H9 (cell line): ENCODE data around the gene CTRL. TPM values are rescaled to one million over a fixed set of nuclear protein-coding genes. Genes with fewer than 3 reads are reported as not detected.

Experiments
- DNase-seq: peaks from one replicate; pipeline ENCODE4 v3.0.0-alpha.2; 2017
- H2AFZ ChIP-seq: one replicate; pipeline ENCODE4 v1.6.1; 2013; ENCODE audit warnings: mild to moderate bottlenecking, low read length, control low read depth, moderate library complexity
- H2AK5ac ChIP-seq: 2 replicates; pipeline ENCODE4 v1.6.1; 2013; ENCODE audit warnings: low read length, control low read depth, mixed read lengths; ENCODE audit not compliant: insufficient read length
- H2BK120ac ChIP-seq: one replicate; pipeline ENCODE4 v1.6.1; 2013; ENCODE audit warnings: low read depth, mild to moderate bottlenecking, low read length, control low read depth, inconsistent platforms; ENCODE audit not compliant: poor library complexity, severe bottlenecking
- H2BK12ac ChIP-seq: 2 replicates; pipeline ENCODE4 v1.6.1; 2013; ENCODE audit warnings: low read length, control low read depth, mixed read lengths, low read depth; ENCODE audit not compliant: insufficient read length
- H2BK15ac ChIP-seq: 2 replicates; pipeline ENCODE4 v1.6.1; 2013; ENCODE audit warnings: low read depth, low read length, control low read depth
- H2BK20ac ChIP-seq: one replicate; pipeline ENCODE4 v1.6.1; 2013; ENCODE audit warnings: low read depth, mild to moderate bottlenecking, low read length, control low read depth, inconsistent platforms; ENCODE audit not compliant: poor library complexity, severe bottlenecking
- H2BK5ac ChIP-seq: 2 replicates; pipeline ENCODE4 v1.6.1; 2013; ENCODE audit warnings: low read length, control low read depth, mixed read lengths; ENCODE audit not compliant: insufficient read length
- H3K14ac ChIP-seq: 2 replicates; pipeline ENCODE4 v1.6.1; 2013; ENCODE audit warnings: low read length, control low read depth; ENCODE audit not compliant: insufficient read depth
- H3K18ac ChIP-seq: 2 replicates; pipeline ENCODE4 v1.6.1; 2013; ENCODE audit warnings: low read depth, mild to moderate bottlenecking, mixed read lengths, low read length, control low read depth; ENCODE audit not compliant: insufficient read length
- H3K23ac ChIP-seq: 2 replicates; pipeline ENCODE4 v1.6.1; 2013; ENCODE audit warnings: low read length, control low read depth, mixed read lengths, low read depth; ENCODE audit not compliant: insufficient read length
- H3K23me2 ChIP-seq: 2 replicates; pipeline ENCODE4 v1.6.1; 2013; ENCODE audit warnings: low read depth, mild to moderate bottlenecking, mixed read lengths, low read length, control low read depth; ENCODE audit not compliant: insufficient read length, poor library complexity, severe bottlenecking
- H3K27ac ChIP-seq: 2 replicates; pipeline ENCODE4 v1.5.1; 2013; ENCODE audit warnings: low read length, control low read depth, mixed read lengths, low read depth; ENCODE audit not compliant: insufficient read length
- H3K27me3 ChIP-seq: 2 replicates; pipeline ENCODE4 v1.6.1; 2013; ENCODE audit warnings: low read length, control low read depth, inconsistent platforms; ENCODE audit not compliant: insufficient read depth
- H3K4ac ChIP-seq: 2 replicates; pipeline ENCODE4 v1.6.1; 2013; ENCODE audit warnings: low read depth, mild to moderate bottlenecking, control low read depth, inconsistent platforms, low read length, moderate library complexity
- H3K4me1 ChIP-seq: 2 replicates; pipeline ENCODE4 v1.6.1; 2013; ENCODE audit warnings: low read length, control low read depth, inconsistent platforms; ENCODE audit not compliant: insufficient read depth
- H3K4me2 ChIP-seq: 2 replicates; pipeline ENCODE4 v1.6.1; 2013; ENCODE audit warnings: low read length, control low read depth, mixed read lengths; ENCODE audit not compliant: insufficient read length, insufficient read depth
- H3K56ac ChIP-seq: 2 replicates; pipeline ENCODE4 v1.6.1; 2013; ENCODE audit warnings: low read depth, mild to moderate bottlenecking, mixed read lengths, low read length, control low read depth; ENCODE audit not compliant: insufficient read length
- H3K79me1 ChIP-seq: 2 replicates; pipeline ENCODE4 v1.6.1; 2013; ENCODE audit warnings: low read depth, mild to moderate bottlenecking, moderate library complexity, low read length, control low read depth, inconsistent platforms; ENCODE audit not compliant: insufficient read depth, poor library complexity, severe bottlenecking
- H3K79me2 ChIP-seq: 2 replicates; pipeline ENCODE4 v1.6.1; 2013; ENCODE audit warnings: low read length, control low read depth, inconsistent platforms; ENCODE audit not compliant: insufficient read depth
- H3K9ac ChIP-seq: 2 replicates; pipeline ENCODE4 v1.6.1; 2013; ENCODE audit warnings: low read length, control low read depth, mixed read lengths; ENCODE audit not compliant: insufficient read length; ENCODE audit errors: extremely low read depth
- H3K9me3 ChIP-seq: one replicate; pipeline ENCODE4 v1.6.1; 2013; ENCODE audit warnings: low read depth, low read length, inconsistent platforms; ENCODE audit not compliant: control insufficient read depth
- H3T11ph ChIP-seq: one replicate; pipeline ENCODE4 v1.6.1; 2013; ENCODE audit warnings: mild to moderate bottlenecking, low read length, control low read depth, inconsistent platforms
- H4K20me1 ChIP-seq: one replicate; pipeline ENCODE4 v1.6.1; 2013; ENCODE audit not compliant: control insufficient read depth, insufficient read length, insufficient read depth
- H4K5ac ChIP-seq: 2 replicates; pipeline ENCODE4 v1.6.1; 2013; ENCODE audit warnings: low read depth, mild to moderate bottlenecking, mixed read lengths, low read length, control low read depth; ENCODE audit not compliant: insufficient read length
- H4K8ac ChIP-seq: replicated peaks from 2 replicates; pipeline ENCODE4 v1.6.1; 2013; ENCODE audit warnings: low read length, control low read depth, mixed read lengths, low read depth; ENCODE audit not compliant: insufficient read length
- H4K91ac ChIP-seq: 2 replicates; pipeline ENCODE4 v1.6.1; 2013; ENCODE audit warnings: low read depth, mild to moderate bottlenecking, moderate library complexity, mixed read lengths, low read length, control low read depth; ENCODE audit not compliant: insufficient read length
- H3K27ac Mint-ChIP-seq, 3 experiments: 2 replicates in 2 of 3; 3 replicates in 1 of 3; pipeline ENCODE4 v1.8.0; 2020 to 2021; ENCODE audit warnings: mixed read lengths in 3 of 3, mild to moderate bottlenecking in 1 of 3, moderate library complexity in 1 of 3
- H3K27me3 Mint-ChIP-seq: 2 replicates; pipeline ENCODE4 v1.8.0; 2021; ENCODE audit warnings: low read depth, mild to moderate bottlenecking, moderate library complexity, mixed read lengths
- H3K36me3 Mint-ChIP-seq, 3 experiments: 2 replicates in 2 of 3; 3 replicates in 1 of 3; pipeline ENCODE4 v1.8.0; 2020 to 2021; ENCODE audit warnings: low read depth in 3 of 3, mixed read lengths in 3 of 3; ENCODE audit not compliant: insufficient read depth in 1 of 3
- H3K4me1 Mint-ChIP-seq, 2 experiments: 2 replicates each; pipeline ENCODE4 v1.8.0; 2020; ENCODE audit warnings: mixed read lengths in 2 of 2
- H3K4me3 Mint-ChIP-seq, 2 experiments: 2 replicates in 1 of 2; 3 replicates in 1 of 2; pipeline ENCODE4 v1.8.0; 2020 to 2021; ENCODE audit warnings: mild to moderate bottlenecking in 2 of 2, mixed read lengths in 2 of 2, moderate library complexity in 1 of 2
- H3K9me3 Mint-ChIP-seq, 2 experiments: 2 replicates in 1 of 2; 3 replicates in 1 of 2; pipeline ENCODE4 v1.8.0; 2020; ENCODE audit warnings: mild to moderate bottlenecking in 2 of 2, mixed read lengths in 2 of 2, moderate library complexity in 1 of 2
- WGBS: extraction: QIAGEN DNeasy Blood & Tissue Kit; methylation state at CpG from one replicate; pipeline ENCODE4 v1.1.7; 2013; ENCODE audit warnings: missing lambda C conversion rate, low lambda C conversion rate, mixed read lengths; ENCODE audit not compliant: insufficient read length; ENCODE audit errors: extremely low coverage; 5-methylcytosine and 5-hydroxymethylcytosine counted together
- total RNA-seq: library from RNA; stranded (reverse); gene quantifications from 2 replicates; pipeline ENCODE4 v1.2.1, GENCODE V29; 2021
- TF ChIP-seq, protein P1 (sequence below): fragments of 200-600 bp; sonication (generic); conservative IDR thresholded peaks from 3 replicates; pipeline ENCODE4 v1.8.0; 2021; ENCODE audit warnings: antibody characterized with exemption, mild to moderate bottlenecking

CTRL gene
- total RNA-seq, 1 experiment from 2014 or later = 2.7 TPM

DNA sequence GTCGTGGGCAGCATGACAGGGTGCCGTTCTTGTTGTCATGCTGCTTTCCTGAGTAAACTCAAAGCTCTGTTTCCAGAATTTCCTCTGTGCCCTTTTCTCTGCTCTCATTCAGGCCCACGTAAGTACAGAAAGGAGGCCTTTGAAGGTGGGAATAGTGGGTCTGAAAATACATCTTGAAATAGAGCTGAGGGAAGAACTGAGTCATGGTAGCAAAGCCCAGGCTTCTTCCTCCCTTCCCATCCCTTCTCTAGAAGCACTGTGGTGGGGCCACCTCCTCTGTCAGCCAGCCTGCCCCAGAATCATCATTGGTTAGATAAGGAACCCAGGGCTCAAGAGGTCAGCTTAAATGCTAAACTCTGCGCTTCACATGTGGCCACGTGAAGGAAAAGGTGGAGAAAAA lies 9.4 kb downstream of the CTRL start:
- Histone ChIP-seq H2BK5ac (no peak overlapping the region), H2BK12ac (no peak overlapping the region), H4K8ac (no peak overlapping the region), H4K5ac (no peak overlapping the region), H3K4ac (no peak overlapping the region), H2BK20ac (no peak overlapping the region), H4K91ac (no peak overlapping the region), H3K27me3 (no peaks in the 10 kb centered on the region), H3K27ac (no peak overlapping the region), H4K20me1 (no peaks in the 10 kb centered on the region), H3K9me3 (no peaks in the 10 kb centered on the region), H3K9ac (no peak overlapping the region), H3K23ac (no peak overlapping the region), H3T11ph (no peak overlapping the region), H2BK120ac (no peak overlapping the region), H3K56ac (no peak overlapping the region), H2AFZ (no peak overlapping the region), H3K79me2 (no peaks in the 10 kb centered on the region), H3K18ac (no peak overlapping the region), H2AK5ac (no peak overlapping the region), H2BK15ac (no peak overlapping the region), H3K14ac (no peak overlapping the region), H3K4me2 (no peak overlapping the region), H3K23me2 (no peaks in the 10 kb centered on the region), H3K4me1 (no peaks in the 10 kb centered on the region), H3K79me1 (no peaks in the 10 kb centered on the region)
- no peak for DNase-seq
- Mint-ChIP-seq H3K27me3 (no peaks in the 10 kb centered on the region), H3K9me3 (no peaks in the 10 kb centered on the region), H3K4me3 (no peak overlapping the region; a peak in 1 of 5 replicates), H3K36me3 (peaks cover 2 to 9% (median 5%) of the 10 kb centered on the region in 3 experiments; a peak in 4 of 7 replicates), H3K27ac (no peak overlapping the region; a peak in 2 of 7 replicates), H3K4me1 (peaks cover 10 to 16% of the 10 kb centered on the region in 2 experiments; a peak in 3 of 4 replicates)
- no CpG with 5 or more reads among the region's 5 CpGs for WGBS
- TF ChIP-seq, protein P1, sequence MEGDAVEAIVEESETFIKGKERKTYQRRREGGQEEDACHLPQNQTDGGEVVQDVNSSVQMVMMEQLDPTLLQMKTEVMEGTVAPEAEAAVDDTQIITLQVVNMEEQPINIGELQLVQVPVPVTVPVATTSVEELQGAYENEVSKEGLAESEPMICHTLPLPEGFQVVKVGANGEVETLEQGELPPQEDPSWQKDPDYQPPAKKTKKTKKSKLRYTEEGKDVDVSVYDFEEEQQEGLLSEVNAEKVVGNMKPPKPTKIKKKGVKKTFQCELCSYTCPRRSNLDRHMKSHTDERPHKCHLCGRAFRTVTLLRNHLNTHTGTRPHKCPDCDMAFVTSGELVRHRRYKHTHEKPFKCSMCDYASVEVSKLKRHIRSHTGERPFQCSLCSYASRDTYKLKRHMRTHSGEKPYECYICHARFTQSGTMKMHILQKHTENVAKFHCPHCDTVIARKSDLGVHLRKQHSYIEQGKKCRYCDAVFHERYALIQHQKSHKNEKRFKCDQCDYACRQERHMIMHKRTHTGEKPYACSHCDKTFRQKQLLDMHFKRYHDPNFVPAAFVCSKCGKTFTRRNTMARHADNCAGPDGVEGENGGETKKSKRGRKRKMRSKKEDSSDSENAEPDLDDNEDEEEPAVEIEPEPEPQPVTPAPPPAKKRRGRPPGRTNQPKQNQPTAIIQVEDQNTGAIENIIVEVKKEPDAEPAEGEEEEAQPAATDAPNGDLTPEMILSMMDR = no peak
